Activated T-cell treated with anti-CD3 and anti-CD28 coated beads, Interleukin-2, amount 50 U/mL, for 72 hours (primary cell): ENCODE measurements around the gene HSPBP1. TPM values are rescaled to one million over a fixed set of nuclear protein-coding genes. Genes with fewer than 3 reads are reported as not detected.
"Not testable (repeated sequence)": the region's sequence is repeated elsewhere in the genome, so short reads cannot be mapped to it uniquely, and the experiment has no call there.

ENCODE experiments used
- ATAC-seq, 2 donors: fragments of 150-1000 bp; cut with Tn5 transposase; replicated peaks in 1 of 2; 2 replicates each; pipeline ENCODE4 v1.10.0; 2021; ENCODE audit warnings: moderate library complexity in 2 of 2, mild to moderate bottlenecking in 1 of 2
- DNase-seq, 2 donors: peaks; one replicate each; pipeline ENCODE4 v3.0.0; 2021 to 2022; ENCODE audit warnings: mixed read lengths in 1 of 2
- H3K27ac Mint-ChIP-seq: one replicate; pipeline ENCODE4 v1.8.0; 2022; ENCODE audit warnings: mild to moderate bottlenecking, moderate library complexity, mixed read lengths
- H3K27me3 Mint-ChIP-seq: one replicate; pipeline ENCODE4 v1.8.0; 2022; ENCODE audit warnings: low read depth, mixed read lengths
- H3K36me3 Mint-ChIP-seq, 2 donors: one replicate each; pipeline ENCODE4 v1.8.0; 2022; ENCODE audit warnings: mixed read lengths in 2 of 2, mild to moderate bottlenecking in 1 of 2; ENCODE audit not compliant: insufficient read depth in 2 of 2
- H3K4me1 Mint-ChIP-seq: one replicate; pipeline ENCODE4 v1.8.0; 2022; ENCODE audit warnings: low read depth, mixed read lengths
- H3K4me3 Mint-ChIP-seq, 2 donors: one replicate each; pipeline ENCODE4 v1.8.0; 2022; ENCODE audit warnings: mild to moderate bottlenecking in 2 of 2, mixed read lengths in 2 of 2, moderate library complexity in 2 of 2
- H3K9me3 Mint-ChIP-seq, 2 donors: one replicate each; pipeline ENCODE4 v1.8.0; 2022; ENCODE audit warnings: mixed read lengths in 2 of 2
- total RNA-seq, 2 donors: library from RNA; stranded (reverse); gene quantifications; one replicate each; pipeline ENCODE4 v1.2.3, GENCODE V29; 2022

The HSPBP1 gene, protein sequence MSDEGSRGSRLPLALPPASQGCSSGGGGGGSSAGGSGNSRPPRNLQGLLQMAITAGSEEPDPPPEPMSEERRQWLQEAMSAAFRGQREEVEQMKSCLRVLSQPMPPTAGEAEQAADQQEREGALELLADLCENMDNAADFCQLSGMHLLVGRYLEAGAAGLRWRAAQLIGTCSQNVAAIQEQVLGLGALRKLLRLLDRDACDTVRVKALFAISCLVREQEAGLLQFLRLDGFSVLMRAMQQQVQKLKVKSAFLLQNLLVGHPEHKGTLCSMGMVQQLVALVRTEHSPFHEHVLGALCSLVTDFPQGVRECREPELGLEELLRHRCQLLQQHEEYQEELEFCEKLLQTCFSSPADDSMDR
- total RNA-seq: 10 to 100 TPM; 23.9 to 31.1 TPM

DNA sequence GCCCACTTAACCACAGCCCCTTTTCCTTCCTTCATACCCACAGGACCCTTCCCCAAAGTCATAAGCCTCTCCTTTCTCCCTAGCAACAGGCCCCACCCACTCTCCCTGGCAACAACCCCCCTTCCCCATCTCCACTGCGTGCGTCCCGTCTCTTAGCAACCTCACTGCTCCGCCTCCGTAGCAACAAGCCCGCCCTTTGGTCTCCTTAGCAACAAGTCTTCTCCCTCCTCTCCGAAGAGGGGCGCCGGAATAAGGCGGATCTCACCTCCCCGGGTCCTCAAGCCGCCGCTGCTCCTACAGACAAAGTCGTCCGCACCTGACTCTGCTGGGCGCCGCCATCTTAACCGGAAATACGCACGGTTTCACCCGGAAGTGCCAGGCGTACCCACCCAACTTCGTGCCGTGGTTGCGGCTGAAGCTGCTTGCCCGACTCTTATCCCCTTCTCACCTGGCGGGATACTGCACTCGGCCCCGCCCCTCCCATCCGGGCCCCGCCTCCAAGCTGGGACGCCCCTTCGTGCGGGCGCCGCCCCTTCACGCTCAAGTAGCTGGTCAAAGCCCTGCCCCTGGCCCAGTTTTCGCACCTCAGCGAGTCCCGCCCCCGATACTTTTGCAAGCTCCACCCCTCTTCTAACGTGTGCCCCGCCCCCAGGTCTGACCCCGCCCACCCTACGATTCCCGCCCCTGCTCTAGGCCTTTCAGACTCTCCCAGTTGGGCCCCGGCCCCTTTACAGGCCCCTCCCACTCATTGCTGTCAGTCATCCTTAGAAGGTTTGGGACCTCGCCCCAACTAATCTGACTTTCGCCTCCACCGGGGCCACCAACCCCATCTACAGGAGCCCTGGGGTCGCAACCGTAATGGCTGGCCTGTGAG lies at the start of gene HSPBP1:
Gene HSPBP1 (minus strand): TSS at position 341 of the 874 bp plus-strand sequence. CDS start 502 bp downstream, outside the sequence.
- peak within 1 kb of the TSS; percentile 91 to 94 for H3K4me3 Mint-ChIP-seq
- H3K36me3 Mint-ChIP-seq: peaks cover 2 to 4% of the 10 kb centered on the region in 2 donors
- ATAC-seq (peak; percentile 90 to 93), DNase-seq (peak; percentile 97 to 99)
- no peaks in the 10 kb centered on the region for H3K9me3 Mint-ChIP-seq
- H3K27ac Mint-ChIP-seq: peak within 1 kb of the TSS; percentile 95
- peaks cover 7% of the 10 kb centered on the region for H3K27me3 Mint-ChIP-seq
- H3K4me1 Mint-ChIP-seq: peaks cover 54% of the 10 kb centered on the region

DNA sequence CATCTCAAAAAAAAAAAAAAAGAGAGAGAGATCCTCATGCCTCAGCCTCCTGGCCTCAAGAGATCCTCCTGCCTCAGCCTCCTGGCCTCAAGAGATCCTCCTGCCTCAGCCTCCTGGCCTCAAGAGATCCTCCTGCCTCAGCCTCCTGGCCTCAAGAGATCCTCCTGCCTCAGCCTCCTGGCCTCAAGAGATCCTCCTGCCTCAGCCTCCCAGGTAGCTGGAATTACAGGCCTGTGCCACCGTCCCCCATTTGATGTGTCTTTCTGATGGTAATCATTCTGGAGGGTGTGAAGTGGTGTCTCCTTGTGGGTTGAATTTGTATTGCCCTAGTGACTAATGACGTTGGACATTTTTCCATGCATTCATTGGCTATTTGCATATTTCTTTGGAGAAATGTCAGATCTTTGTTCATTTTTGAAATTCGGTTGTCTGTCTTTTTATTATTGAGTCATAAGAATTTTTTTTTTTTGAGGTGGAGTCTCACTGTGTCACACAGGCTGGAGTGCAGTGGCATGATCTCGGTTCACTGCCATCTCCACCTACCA lies 48.9 kb upstream of the HSPBP1 start:
- not testable (repeated sequence) for ATAC-seq, H3K4me3 Mint-ChIP-seq, DNase-seq, H3K27me3 Mint-ChIP-seq, H3K27ac Mint-ChIP-seq, H3K4me1 Mint-ChIP-seq, H3K9me3 Mint-ChIP-seq, H3K36me3 Mint-ChIP-seq

DNA sequence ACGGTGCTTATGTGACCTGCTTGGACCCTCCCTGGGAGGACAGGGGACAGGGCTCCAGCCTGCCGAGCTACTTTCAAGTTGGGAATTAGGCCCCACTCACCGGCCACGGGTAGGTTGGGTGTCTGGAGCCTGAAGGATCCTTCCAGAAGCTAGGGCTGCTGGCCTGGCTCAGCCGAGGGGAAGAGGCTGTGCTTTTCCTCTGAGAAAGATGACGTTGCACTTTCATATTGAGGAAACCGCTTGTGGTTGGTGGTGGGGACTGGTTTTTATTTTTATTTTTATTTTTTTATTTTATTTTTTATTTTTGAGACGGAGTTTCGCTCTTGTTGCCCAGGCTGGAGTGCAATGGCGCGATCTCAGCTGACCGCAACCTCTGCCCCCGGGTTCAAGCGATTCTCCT lies 45.3 kb upstream of the HSPBP1 start, which contains the start of gene TMEM150B:
Gene TMEM150B (minus strand): TSS at position 170 of the 400 bp plus-strand sequence. CDS start 4,305 bp downstream, outside the sequence.
- Mint-ChIP-seq H3K4me3 (no peak within 1 kb of the TSS), H3K9me3 (no peaks in the 10 kb centered on the region), H3K27me3 (peaks cover 21% of the 10 kb centered on the region), H3K36me3 (no peaks in the 10 kb centered on the region), H3K4me1 (no peaks in the 10 kb centered on the region), H3K27ac (no peak within 1 kb of the TSS)
- ATAC-seq (no peak), DNase-seq (no peak)

DNA sequence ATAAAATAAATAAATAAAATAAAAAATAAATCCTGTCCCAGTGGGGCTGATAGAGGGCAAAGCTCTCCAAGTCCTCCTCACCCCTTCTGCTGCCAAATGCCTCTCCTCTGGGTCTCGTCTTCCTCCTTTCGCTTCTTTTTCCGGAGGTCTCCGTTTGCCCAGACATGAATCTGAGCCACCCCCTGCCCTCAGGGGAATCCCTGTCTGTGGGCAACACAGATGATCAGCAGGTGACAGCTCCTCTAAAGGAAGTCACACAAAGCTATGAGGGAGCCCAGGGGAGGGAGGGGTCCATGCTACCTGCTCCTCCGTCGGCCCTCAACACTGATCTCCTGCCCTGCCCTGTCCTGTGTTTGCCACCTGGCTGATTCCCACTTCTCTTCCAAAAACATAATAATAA lies 44.8 kb upstream of the HSPBP1 start:
- DNase-seq (no peak), ATAC-seq (no peak)
- Mint-ChIP-seq H3K36me3 (no peaks in the 10 kb centered on the region), H3K27ac (no peak overlapping the region), H3K27me3 (peaks cover 21% of the 10 kb centered on the region), H3K9me3 (no peaks in the 10 kb centered on the region), H3K4me1 (no peaks in the 10 kb centered on the region), H3K4me3 (no peak overlapping the region)

DNA sequence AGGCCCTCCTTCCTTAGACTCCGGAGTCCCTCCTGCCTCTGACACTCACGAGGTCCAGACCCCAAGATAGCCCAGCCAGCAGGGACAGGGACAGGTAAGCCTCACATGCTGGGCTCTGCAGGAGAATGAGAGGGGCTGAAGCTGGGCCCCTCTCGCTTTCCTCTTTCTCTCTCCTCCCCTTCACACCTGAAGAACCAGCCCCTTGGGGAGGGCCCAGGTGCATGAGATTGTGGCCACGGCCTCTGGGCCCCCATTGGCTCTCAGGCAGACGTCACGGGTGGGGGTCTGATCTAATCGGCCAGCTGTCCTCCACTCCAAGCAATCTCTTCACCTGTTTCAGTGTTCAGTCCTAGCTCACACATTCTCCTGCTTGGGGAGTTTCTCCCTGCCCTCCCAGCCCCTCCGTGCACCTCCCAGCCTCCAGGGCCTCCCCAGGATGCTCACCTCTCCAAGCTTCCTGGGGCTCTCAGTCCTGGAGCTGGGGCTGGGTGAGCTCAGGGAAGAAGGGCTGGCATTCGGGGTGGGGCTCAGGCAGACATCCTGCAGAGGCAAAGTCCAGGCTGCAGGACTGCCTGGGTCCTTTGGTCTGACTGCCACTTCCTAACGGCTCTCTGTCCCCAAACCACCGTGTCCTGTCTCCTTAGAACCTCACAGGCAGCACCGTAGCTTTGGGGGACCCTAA lies 42.4 kb upstream of the HSPBP1 start:
- no peaks in the 10 kb centered on the region for H3K4me1 Mint-ChIP-seq
- no peaks in the 10 kb centered on the region for H3K36me3 Mint-ChIP-seq
- ATAC-seq (no peak), DNase-seq (no peak)
- no peak overlapping the region for H3K27ac Mint-ChIP-seq
- H3K4me3 Mint-ChIP-seq: no peak overlapping the region
- peaks cover 21% of the 10 kb centered on the region for H3K27me3 Mint-ChIP-seq
- H3K9me3 Mint-ChIP-seq: no peaks in the 10 kb centered on the region

DNA sequence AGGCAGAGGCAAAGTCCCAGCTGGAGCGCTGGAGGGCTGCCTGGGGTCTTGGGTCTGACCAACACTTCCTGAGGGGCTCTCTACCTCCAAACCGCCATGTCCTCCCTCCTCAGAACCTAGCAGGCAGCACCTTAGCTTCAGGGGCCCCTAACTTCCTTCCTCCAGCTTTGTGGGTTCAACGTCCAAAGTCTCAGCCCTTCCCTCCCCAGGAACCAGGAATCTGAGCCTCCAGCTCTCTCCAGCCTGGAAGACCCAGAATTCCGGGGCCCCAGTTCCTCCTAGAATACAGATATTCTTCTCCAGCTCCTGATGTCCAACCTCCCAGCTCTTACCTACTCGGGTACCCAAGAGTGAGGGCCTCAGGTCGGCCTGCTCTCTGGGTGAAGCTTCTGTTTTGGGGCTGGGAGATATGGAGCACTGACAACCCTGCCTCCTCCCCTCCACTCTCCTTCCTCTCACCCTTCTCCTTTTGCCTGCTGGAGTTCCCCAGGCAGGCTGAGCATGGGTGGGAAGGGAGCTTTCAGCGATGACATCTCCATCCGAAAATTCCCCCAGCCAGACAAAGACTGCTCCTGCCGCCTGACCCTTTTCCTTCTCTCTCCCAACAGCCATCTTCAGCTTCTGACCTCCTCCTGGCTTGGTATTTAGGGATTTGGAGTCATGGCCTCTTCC lies 41.7 kb upstream of the HSPBP1 start:
- no peaks in the 10 kb centered on the region for H3K9me3 Mint-ChIP-seq
- no peaks in the 10 kb centered on the region for H3K36me3 Mint-ChIP-seq
- H3K4me1 Mint-ChIP-seq: no peaks in the 10 kb centered on the region
- peaks cover 21% of the 10 kb centered on the region for H3K27me3 Mint-ChIP-seq
- ATAC-seq (no peak), DNase-seq (no peak)
- no peak overlapping the region for H3K27ac Mint-ChIP-seq
- H3K4me3 Mint-ChIP-seq: no peak overlapping the region

DNA sequence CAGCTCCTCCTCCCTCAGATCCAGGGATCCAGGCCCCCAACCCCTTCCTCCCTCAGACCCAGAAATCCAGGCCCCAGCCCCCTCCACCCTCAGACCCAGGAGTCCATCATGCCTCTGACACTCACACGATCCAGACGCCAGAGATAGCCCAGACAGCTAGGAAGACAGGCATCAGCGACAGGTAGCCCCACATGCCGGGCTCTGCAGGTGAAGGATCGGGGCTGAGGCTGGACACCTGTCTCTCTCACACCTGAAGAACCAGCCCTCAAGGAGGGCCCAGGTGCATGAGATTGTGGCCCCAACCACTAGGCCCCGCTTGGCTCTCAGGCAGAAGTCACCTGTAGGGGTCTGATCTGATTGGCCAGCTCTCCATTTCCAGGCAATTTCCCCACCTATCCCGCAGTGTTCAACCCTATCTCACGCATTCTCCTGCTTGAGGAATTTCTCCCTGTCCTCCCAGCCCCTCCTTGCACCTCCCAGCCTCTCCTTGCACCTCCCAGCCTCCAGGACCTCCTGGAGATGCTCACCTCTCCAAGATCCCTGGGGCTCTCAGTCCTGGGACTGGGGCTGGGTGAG lies 41.0 kb upstream of the HSPBP1 start:
- no peaks in the 10 kb centered on the region for H3K9me3 Mint-ChIP-seq
- no peak overlapping the region for H3K4me3 Mint-ChIP-seq
- no peak overlapping the region for H3K27ac Mint-ChIP-seq
- H3K27me3 Mint-ChIP-seq: peaks cover 21% of the 10 kb centered on the region
- DNase-seq: no peak
- no peaks in the 10 kb centered on the region for H3K4me1 Mint-ChIP-seq
- no peak for ATAC-seq
- H3K36me3 Mint-ChIP-seq: no peaks in the 10 kb centered on the region

DNA sequence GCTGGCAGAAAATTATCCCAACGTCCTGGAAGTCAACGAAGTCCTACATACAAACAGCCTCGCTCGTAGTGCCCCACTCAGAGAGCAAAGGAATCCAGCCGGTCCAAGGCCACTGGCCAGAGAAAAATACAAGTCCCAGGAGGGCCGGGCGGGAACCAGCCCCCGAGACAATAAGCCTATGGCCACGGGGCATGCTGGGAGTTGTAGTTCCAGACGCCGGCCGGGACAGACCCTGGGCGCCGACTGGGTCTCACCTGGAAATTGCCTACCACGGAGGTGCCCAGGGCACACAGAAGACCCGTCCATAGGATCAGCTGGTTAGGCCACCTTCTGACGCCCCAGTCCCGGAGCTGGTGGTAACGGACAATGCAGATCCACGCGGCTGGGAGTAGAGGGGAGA lies 39.9 kb upstream of the HSPBP1 start:
- no peaks in the 10 kb centered on the region for H3K9me3 Mint-ChIP-seq
- H3K27me3 Mint-ChIP-seq: peaks cover 17% of the 10 kb centered on the region
- H3K27ac Mint-ChIP-seq: no peak overlapping the region
- H3K36me3 Mint-ChIP-seq: no peaks in the 10 kb centered on the region
- H3K4me1 Mint-ChIP-seq: no peaks in the 10 kb centered on the region
- no peak for ATAC-seq
- DNase-seq: no peak
- H3K4me3 Mint-ChIP-seq: no peak overlapping the region

DNA sequence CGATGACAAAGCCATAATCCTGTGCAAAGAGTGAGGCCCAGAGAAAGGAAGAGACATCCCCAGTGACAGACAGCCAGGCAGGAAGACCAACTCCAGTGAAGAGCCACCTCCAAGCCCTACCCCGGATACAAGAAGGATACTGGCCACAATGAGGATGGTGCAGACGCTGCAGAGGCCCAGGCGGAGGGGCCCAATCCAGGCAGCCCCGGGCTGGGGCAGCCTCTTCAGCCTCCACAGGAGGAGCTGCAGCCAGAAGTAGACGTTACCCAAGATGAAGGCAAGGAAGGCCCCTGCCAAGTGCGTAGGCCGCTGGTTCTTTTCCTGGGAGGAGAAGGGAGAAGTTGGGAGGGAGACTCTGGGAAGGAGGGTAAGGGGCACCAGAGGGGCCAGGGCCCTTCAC lies 36.7 kb upstream of the HSPBP1 start:
- Mint-ChIP-seq H3K9me3 (no peaks in the 10 kb centered on the region), H3K4me3 (no peak overlapping the region), H3K36me3 (no peaks in the 10 kb centered on the region), H3K27me3 (peaks cover 2% of the 10 kb centered on the region), H3K4me1 (no peaks in the 10 kb centered on the region), H3K27ac (no peak overlapping the region)
- no peak for ATAC-seq
- DNase-seq: no peak

DNA sequence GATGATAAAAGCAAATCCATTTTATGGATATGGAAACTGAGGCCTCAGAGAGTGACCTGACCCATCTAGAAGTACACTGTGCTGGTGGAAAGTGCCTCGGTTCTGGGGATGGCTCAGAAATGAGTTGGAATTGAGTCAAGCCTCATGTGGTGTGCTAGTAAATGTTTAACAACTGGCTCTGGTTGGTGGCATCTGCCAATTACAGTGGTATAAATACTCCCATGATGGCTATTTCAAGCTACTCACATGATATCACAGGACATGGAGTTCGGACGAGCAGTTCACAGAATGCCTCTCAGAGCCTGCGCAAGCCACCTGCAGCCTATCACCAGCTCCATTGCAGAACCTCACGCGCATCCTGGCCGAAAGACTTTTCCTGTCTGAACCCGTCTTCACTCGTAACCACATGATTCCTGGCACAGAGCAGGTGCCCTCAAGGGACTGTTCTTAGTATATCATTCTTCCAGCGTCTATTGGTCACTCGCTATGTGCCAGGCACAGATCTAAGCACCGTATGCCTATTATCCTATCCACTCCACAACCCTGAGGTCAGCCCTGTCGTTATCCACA lies 36.1 kb upstream of the HSPBP1 start:
- H3K4me1 Mint-ChIP-seq: no peaks in the 10 kb centered on the region
- ATAC-seq (no peak), DNase-seq (no peak)
- no peaks in the 10 kb centered on the region for H3K27me3 Mint-ChIP-seq
- H3K9me3 Mint-ChIP-seq: no peaks in the 10 kb centered on the region
- H3K4me3 Mint-ChIP-seq: no peak overlapping the region
- H3K36me3 Mint-ChIP-seq: no peaks in the 10 kb centered on the region
- H3K27ac Mint-ChIP-seq: no peak overlapping the region

DNA sequence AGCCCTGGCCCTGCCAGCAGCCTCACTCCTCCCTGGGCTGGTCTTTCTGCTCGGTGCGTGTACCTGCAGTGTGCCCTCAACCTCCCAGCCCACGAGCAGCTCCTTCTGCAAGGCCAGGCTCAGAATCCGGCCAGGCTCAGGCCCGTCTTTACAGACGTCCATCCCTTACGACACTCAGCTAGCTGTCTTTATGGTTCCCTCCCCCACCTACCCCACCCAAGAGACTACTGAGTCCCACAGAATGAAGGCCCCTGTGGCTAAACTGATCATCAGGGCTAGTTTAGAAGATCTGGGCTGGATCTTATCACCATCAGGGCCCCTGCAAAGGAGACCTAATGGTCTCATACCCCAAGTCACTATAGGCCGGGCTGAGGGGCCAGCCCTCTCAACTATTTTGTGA lies 34.5 kb upstream of the HSPBP1 start:
- no peaks in the 10 kb centered on the region for H3K4me1 Mint-ChIP-seq
- no peaks in the 10 kb centered on the region for H3K9me3 Mint-ChIP-seq
- no peak for ATAC-seq
- H3K36me3 Mint-ChIP-seq: no peaks in the 10 kb centered on the region
- no peak overlapping the region for H3K4me3 Mint-ChIP-seq
- DNase-seq: no peak
- H3K27me3 Mint-ChIP-seq: no peaks in the 10 kb centered on the region
- no peak overlapping the region for H3K27ac Mint-ChIP-seq
